Activated CD8-positive, alpha-beta T cell treated with anti-CD3 and anti-CD28 coated beads for 36 hours (primary cell): ENCODE measurements around the gene NYNRIN. TPM values are rescaled to one million over a fixed set of nuclear protein-coding genes. Genes with fewer than 3 reads are reported as not detected.

Experiments
- ATAC-seq: fragments of 200-7000 bp; cut with Tn5 transposase; one replicate; pipeline ENCODE4 v1.10.0; 2021; ENCODE audit warnings: mild to moderate bottlenecking, moderate library complexity
- CTCF ChIA-PET: fragments of 350-600 bp; sonication (Branson Sonifier 250); formaldehyde crosslinking; loops from one replicate; lab custom pipeline; 2021; ENCODE audit warnings: antibody characterized with exemption; lab: Charles Lee
- POLR2A ChIA-PET: fragments of 350-600 bp; sonication (Branson Sonifier 250); formaldehyde crosslinking; loops from one replicate; lab custom pipeline; 2021; ENCODE audit warnings: antibody characterized with exemption; lab: Charles Lee
- DNase-seq: peaks from one replicate; pipeline ENCODE4 v3.0.0-alpha.2; 2020
- H3K27ac Mint-ChIP-seq: one replicate; pipeline ENCODE4 v1.8.0; 2021; ENCODE audit warnings: mild to moderate bottlenecking, mixed read lengths
- H3K27me3 Mint-ChIP-seq: one replicate; pipeline ENCODE4 v1.8.0; 2021; ENCODE audit warnings: mixed read lengths
- H3K36me3 Mint-ChIP-seq: one replicate; pipeline ENCODE4 v1.8.0; 2021; ENCODE audit warnings: low read depth, mixed read lengths
- H3K4me1 Mint-ChIP-seq: one replicate; pipeline ENCODE4 v1.8.0; 2021; ENCODE audit warnings: low read depth, mixed read lengths
- H3K4me3 Mint-ChIP-seq: one replicate; pipeline ENCODE4 v1.8.0; 2021; ENCODE audit warnings: mild to moderate bottlenecking, moderate library complexity, mixed read lengths
- H3K9me3 Mint-ChIP-seq: one replicate; pipeline ENCODE4 v1.8.0; 2021; ENCODE audit warnings: mixed read lengths
- intact Hi-C: fragments of 100-400 bp; cut with micrococcal nuclease; formaldehyde crosslinking; loops from one replicate; pipeline ENCODE4 v1.10.0; 2022
- total RNA-seq, 2 experiments: library from RNA; stranded (reverse); gene quantifications; one replicate each; pipeline ENCODE4 v1.2.3, GENCODE V29; 2021
- TF ChIP-seq, protein P1 (sequence below): fragments of 200-600 bp; IDR thresholded peaks from one replicate; pipeline ENCODE4 v1.8.0; 2022; ENCODE audit warnings: antibody characterized with exemption, mild to moderate bottlenecking

The NYNRIN gene
- total RNA-seq, 2 experiments from 2014 or later, result 0.05 to 0.27 TPM

GRCh38 chr14:24399999-24400718, 1.4 kb downstream of the NYNRIN start:
- ATAC-seq, result no peak
- TF ChIP-seq, protein P1, sequence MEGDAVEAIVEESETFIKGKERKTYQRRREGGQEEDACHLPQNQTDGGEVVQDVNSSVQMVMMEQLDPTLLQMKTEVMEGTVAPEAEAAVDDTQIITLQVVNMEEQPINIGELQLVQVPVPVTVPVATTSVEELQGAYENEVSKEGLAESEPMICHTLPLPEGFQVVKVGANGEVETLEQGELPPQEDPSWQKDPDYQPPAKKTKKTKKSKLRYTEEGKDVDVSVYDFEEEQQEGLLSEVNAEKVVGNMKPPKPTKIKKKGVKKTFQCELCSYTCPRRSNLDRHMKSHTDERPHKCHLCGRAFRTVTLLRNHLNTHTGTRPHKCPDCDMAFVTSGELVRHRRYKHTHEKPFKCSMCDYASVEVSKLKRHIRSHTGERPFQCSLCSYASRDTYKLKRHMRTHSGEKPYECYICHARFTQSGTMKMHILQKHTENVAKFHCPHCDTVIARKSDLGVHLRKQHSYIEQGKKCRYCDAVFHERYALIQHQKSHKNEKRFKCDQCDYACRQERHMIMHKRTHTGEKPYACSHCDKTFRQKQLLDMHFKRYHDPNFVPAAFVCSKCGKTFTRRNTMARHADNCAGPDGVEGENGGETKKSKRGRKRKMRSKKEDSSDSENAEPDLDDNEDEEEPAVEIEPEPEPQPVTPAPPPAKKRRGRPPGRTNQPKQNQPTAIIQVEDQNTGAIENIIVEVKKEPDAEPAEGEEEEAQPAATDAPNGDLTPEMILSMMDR, result no peak
- no peak overlapping the region for H3K27ac Mint-ChIP-seq
- peaks cover 10% of the 10 kb centered on the region for H3K27me3 Mint-ChIP-seq
- DNase-seq, result no peak
- peaks cover 3% of the 10 kb centered on the region for H3K4me1 Mint-ChIP-seq
- no peaks in the 10 kb centered on the region for H3K36me3 Mint-ChIP-seq
- ChIA-PET POLR2A (interaction anchor here (1.3 kb wide), 1 partner anchor 14 kb away, joined by 4 read pairs; no protein-coding TSS in a partner anchor), CTCF (interaction anchor here (0.8 to 3.9 kb wide), 4 partner anchors 9 to 67 kb away, joined by 3 to 15 read pairs (median 6); no protein-coding TSS in a partner anchor)
- no peak overlapping the region for H3K4me3 Mint-ChIP-seq
- H3K9me3 Mint-ChIP-seq, result no peaks in the 10 kb centered on the region
- intact Hi-C loops, result no loop called here

GRCh38 chr14:24401810-24402702, 3.3 kb downstream of the NYNRIN start:
- no peak for ATAC-seq
- Mint-ChIP-seq H3K27me3 (peaks cover 12% of the 10 kb centered on the region), H3K36me3 (no peaks in the 10 kb centered on the region), H3K9me3 (no peaks in the 10 kb centered on the region), H3K27ac (no peak overlapping the region), H3K4me3 (no peak overlapping the region), H3K4me1 (peaks cover 3% of the 10 kb centered on the region)
- no peak for DNase-seq
- intact Hi-C loops, result no loop called here
- TF ChIP-seq, protein P1, result no peak
- ChIA-PET POLR2A (no interaction called here), CTCF (interaction anchor here (1.3 to 3.9 kb wide), 3 partner anchors 29 to 69 kb away, joined by 5 to 15 read pairs (median 5); no protein-coding TSS in a partner anchor)

GRCh38 chr14:24403294-24403998, 4.6 kb downstream of the NYNRIN start:
- CTCF ChIA-PET, result interaction anchor here (1.8 kb wide), 1 partner anchor 28 kb away, joined by 7 read pairs; no protein-coding TSS in a partner anchor
- intact Hi-C loops, result no loop called here
- TF ChIP-seq, protein P1, result no peak

DNA sequence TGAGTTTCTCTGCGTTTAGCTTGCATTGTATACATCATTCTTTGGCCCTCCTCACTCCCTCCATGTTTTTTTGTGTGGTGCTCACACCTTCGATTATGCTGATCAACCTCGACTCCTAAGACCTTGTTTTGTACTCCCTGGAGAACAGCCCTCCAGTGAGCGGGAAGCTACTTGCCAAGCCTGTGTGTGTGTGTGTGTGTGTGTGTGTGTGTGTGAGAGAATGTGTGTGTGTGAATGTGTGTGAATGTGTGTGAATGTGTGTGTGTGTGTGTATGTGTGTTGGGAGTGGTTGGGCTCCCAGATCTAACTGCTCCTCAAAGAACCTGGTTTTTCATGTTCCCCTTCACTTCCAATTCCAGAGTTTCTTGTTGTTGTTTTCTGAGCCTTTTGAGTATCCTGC, 6.0 kb downstream of the NYNRIN start:
- Mint-ChIP-seq H3K36me3 (no peaks in the 10 kb centered on the region), H3K27ac (no peak overlapping the region), H3K27me3 (peaks cover 10% of the 10 kb centered on the region), H3K4me1 (no peaks in the 10 kb centered on the region), H3K9me3 (no peaks in the 10 kb centered on the region), H3K4me3 (no peak overlapping the region)
- intact Hi-C loops, result no loop called here
- ChIA-PET CTCF (interaction anchor here (1.0 to 1.8 kb wide), 3 partner anchors 19 to 71 kb away, joined by 3 to 7 read pairs (median 4); no protein-coding TSS in a partner anchor), POLR2A (interaction anchor here (0.7 kb wide), 1 partner anchor 23 kb away, joined by 3 read pairs; no protein-coding TSS in a partner anchor)
- TF ChIP-seq, protein P1, result no peak
- ATAC-seq (no peak), DNase-seq (no peak)

More at GRCh38 chr14:24403294-24403998, 4.6 kb downstream of the NYNRIN start:
- Mint-ChIP-seq H3K4me3 (no peak overlapping the region), H3K27me3 (peaks cover 12% of the 10 kb centered on the region), H3K4me1 (peaks cover 3% of the 10 kb centered on the region), H3K9me3 (no peaks in the 10 kb centered on the region), H3K27ac (no peak overlapping the region), H3K36me3 (no peaks in the 10 kb centered on the region)
- no peak for ATAC-seq
- POLR2A ChIA-PET, result no interaction called here
- no peak for DNase-seq
